Neural progenitor cell (in vitro differentiated cells): ENCODE measurements around the gene NARF. TPM values are rescaled to one million over a fixed set of nuclear protein-coding genes. Genes with fewer than 3 reads are reported as not detected.

Source experiments
- DNase-seq: peaks from one replicate; pipeline ENCODE4 v3.0.0-alpha.2; 2016; ENCODE audit warnings: low spot score
- H2AFZ ChIP-seq: fragments of 200-600 bp; sonication (generic); replicated peaks from 2 replicates; pipeline ENCODE4 v1.6.1; 2016; ENCODE audit warnings: antibody characterized with exemption
- H3F3A ChIP-seq: fragments of 200-600 bp; sonication (generic); 2 replicates; pipeline ENCODE4 v1.6.1; 2016; ENCODE audit warnings: antibody characterized with exemption, low read depth
- H3K27ac ChIP-seq: fragments of 200-600 bp; sonication (generic); 2 replicates; pipeline ENCODE4 v1.5.1; 2016; ENCODE audit warnings: mild to moderate bottlenecking
- H3K27me3 ChIP-seq: fragments of 200-600 bp; sonication (generic); 2 replicates; pipeline ENCODE4 v1.6.1; 2016; ENCODE audit warnings: mild to moderate bottlenecking, moderate library complexity
- H3K36me3 ChIP-seq: fragments of 200-600 bp; sonication (generic); 2 replicates; pipeline ENCODE4 v1.5.1; 2016
- H3K4me1 ChIP-seq: fragments of 200-600 bp; sonication (generic); 2 replicates; pipeline ENCODE4 v1.6.1; 2016; ENCODE audit warnings: mixed run types
- H3K4me2 ChIP-seq: fragments of 200-600 bp; sonication (generic); 2 replicates; pipeline ENCODE4 v1.6.1; 2016
- H3K4me3 ChIP-seq: fragments of 200-600 bp; sonication (generic); 2 replicates; pipeline ENCODE4 v1.5.1; 2016
- H3K79me2 ChIP-seq: fragments of 200-600 bp; sonication (generic); 2 replicates; pipeline ENCODE4 v1.6.1; 2016; ENCODE audit warnings: low read depth
- H3K9ac ChIP-seq: fragments of 200-600 bp; sonication (generic); 2 replicates; pipeline ENCODE4 v1.6.1; 2016
- H3K9me3 ChIP-seq: fragments of 200-600 bp; sonication (generic); 2 replicates; pipeline ENCODE4 v1.5.1; 2016; ENCODE audit warnings: low read depth
- H4K20me1 ChIP-seq: fragments of 200-600 bp; sonication (generic); 2 replicates; pipeline ENCODE4 v1.6.1; 2016; ENCODE audit warnings: low read depth
- H3K27ac Mint-ChIP-seq: 3 replicates; pipeline ENCODE4 v1.8.0; 2021; ENCODE audit warnings: mixed read lengths
- H3K27me3 Mint-ChIP-seq: 2 replicates; pipeline ENCODE4 v1.8.0; 2022; ENCODE audit warnings: low read depth, mild to moderate bottlenecking, inconsistent platforms, moderate library complexity, mixed read lengths; ENCODE audit not compliant: insufficient read depth
- H3K36me3 Mint-ChIP-seq: 3 replicates; pipeline ENCODE4 v1.8.0; 2021; ENCODE audit warnings: mixed read lengths
- H3K4me1 Mint-ChIP-seq: 3 replicates; pipeline ENCODE4 v1.8.0; 2021; ENCODE audit warnings: mixed read lengths
- H3K4me3 Mint-ChIP-seq: 3 replicates; pipeline ENCODE4 v1.8.0; 2021; ENCODE audit warnings: mild to moderate bottlenecking, moderate library complexity, mixed read lengths
- H3K9me3 Mint-ChIP-seq: 3 replicates; pipeline ENCODE4 v1.8.0; 2020; ENCODE audit warnings: mixed read lengths
- CTCF ChIP-seq: fragments of 200-600 bp; sonication (generic); IDR thresholded peaks from 2 replicates; pipeline ENCODE4 v1.5.1; 2017; ENCODE audit warnings: antibody characterized with exemption, mild to moderate bottlenecking
- EZH2 ChIP-seq: fragments of 200-600 bp; sonication (generic); IDR thresholded peaks from 2 replicates; pipeline ENCODE4 v1.6.1; 2017; ENCODE audit warnings: antibody characterized with exemption, mild to moderate bottlenecking, moderate library complexity
- EZH2phosphoT487 ChIP-seq: fragments of 200-600 bp; sonication (generic); IDR thresholded peaks from 2 replicates; pipeline ENCODE4 v1.6.1; 2017; ENCODE audit warnings: antibody characterized with exemption
- total RNA-seq: library from RNA; depleted of rRNA; stranded (reverse); fragments of >200 nt; gene quantifications from 2 replicates; pipeline ENCODE4 v1.2.3, GENCODE V29; 2015; ENCODE audit warnings: low replicate concordance

NARF gene
- total RNA-seq, 1 donor from 2014 or later, result 166 TPM

GRCh38 chr17:82461827-82462524 lies 3.4 kb downstream of the NARF start:
- Histone ChIP-seq H2AFZ (no peak overlapping the region), H3K4me2 (no peak overlapping the region), H3K79me2 (peaks cover 17% of the 10 kb centered on the region), H3K36me3 (no peaks in the 10 kb centered on the region), H3K27me3 (no peaks in the 10 kb centered on the region), H4K20me1 (peaks cover 32% of the 10 kb centered on the region), H3K9me3 (no peaks in the 10 kb centered on the region), H3K4me3 (no peak overlapping the region), H3K27ac (no peak overlapping the region), H3K4me1 (peaks cover 10% of the 10 kb centered on the region), H3K9ac (no peak overlapping the region), H3F3A (peaks cover 12% of the 10 kb centered on the region)
- DNase-seq, result no peak
- no peaks in the 10 kb centered on the region for H3K9me3 Mint-ChIP-seq
- TF ChIP-seq EZH2phosphoT487, result no peak
- no peak for TF ChIP-seq EZH2
- no peak for TF ChIP-seq CTCF
- peaks cover 19% of the 10 kb centered on the region for H3K4me1 Mint-ChIP-seq
- peaks cover 11% of the 10 kb centered on the region for H3K27me3 Mint-ChIP-seq
- H3K4me3 Mint-ChIP-seq, result no peak overlapping the region
- no peak overlapping the region for H3K27ac Mint-ChIP-seq
- peaks cover 37% of the 10 kb centered on the region for H3K36me3 Mint-ChIP-seq

- Histone ChIP-seq H3F3A (no peaks in the 10 kb centered on the region), H3K9me3 (no peaks in the 10 kb centered on the region), H3K4me3 (no peak overlapping the region), H3K4me2 (no peak overlapping the region), H3K36me3 (peaks cover 2% of the 10 kb centered on the region), H3K9ac (no peak overlapping the region), H2AFZ (no peak overlapping the region), H3K27ac (no peak overlapping the region), H4K20me1 (peaks cover 30% of the 10 kb centered on the region), H3K27me3 (no peaks in the 10 kb centered on the region), H3K79me2 (peaks cover 17% of the 10 kb centered on the region), H3K4me1 (peaks cover 4% of the 10 kb centered on the region)
- H3K27me3 Mint-ChIP-seq, result peaks cover 7% of the 10 kb centered on the region
- peaks cover 9% of the 10 kb centered on the region for H3K4me1 Mint-ChIP-seq
- DNase-seq, result no peak
- no peak overlapping the region for H3K4me3 Mint-ChIP-seq
- peaks cover 39% of the 10 kb centered on the region for H3K36me3 Mint-ChIP-seq
- TF ChIP-seq EZH2, result no peak
- TF ChIP-seq CTCF, result no peak
- TF ChIP-seq EZH2phosphoT487, result no peak
- H3K9me3 Mint-ChIP-seq, result no peaks in the 10 kb centered on the region
- H3K27ac Mint-ChIP-seq, result no peak overlapping the region
These were observed 4.8 kb downstream of the NARF start for GRCh38 chr17:82463391-82463790.

- no peak overlapping the region for H2AFZ ChIP-seq
- no peak overlapping the region for H3K27ac ChIP-seq
- H3K79me2 ChIP-seq, result peaks cover 14% of the 10 kb centered on the region
- H3K9me3 ChIP-seq, result no peaks in the 10 kb centered on the region
- H3K4me1 ChIP-seq, result peaks cover 4% of the 10 kb centered on the region
- H3K36me3 ChIP-seq, result peaks cover 4% of the 10 kb centered on the region
- no peak overlapping the region for H3K27ac Mint-ChIP-seq
- H3K9me3 Mint-ChIP-seq, result no peaks in the 10 kb centered on the region
- DNase-seq, result no peak
- no peak overlapping the region for H3K4me2 ChIP-seq
- H3K4me3 ChIP-seq, result no peak overlapping the region
- peaks cover 9% of the 10 kb centered on the region for H3K4me1 Mint-ChIP-seq
- TF ChIP-seq CTCF (no peak), EZH2 (no peak), EZH2phosphoT487 (no peak)
- H3K27me3 ChIP-seq, result no peaks in the 10 kb centered on the region
- H3K9ac ChIP-seq, result no peak overlapping the region
- H3F3A ChIP-seq, result no peaks in the 10 kb centered on the region
- H4K20me1 ChIP-seq, result peaks cover 32% of the 10 kb centered on the region
- H3K27me3 Mint-ChIP-seq, result peaks cover 7% of the 10 kb centered on the region
- H3K4me3 Mint-ChIP-seq, result no peak overlapping the region
- H3K36me3 Mint-ChIP-seq, result peaks cover 46% of the 10 kb centered on the region
These were observed 5.5 kb downstream of the NARF start for GRCh38 chr17:82463925-82464566.
